ENCODE measurements around the gene MET.
"Not testable (repeated sequence)": the region's sequence is repeated elsewhere in the genome, so short reads cannot be mapped to it uniquely, and the experiment has no call there.

Gene MET

GRCh38 chr7:116809636-116810266 lies 137.8 kb downstream of the MET start:
- H3K4me1 ChIP-seq (ENCODE audit: control insufficient read depth, insufficient read depth, low read length): peaks cover 3% of the 10 kb centered on the region
- no peak overlapping the region for H3K4me3 ChIP-seq (ENCODE audit: low read length in 2 of 2)
- no peak overlapping the region for H3K9ac ChIP-seq (ENCODE audit: low read length in 2 of 2)
- H3K36me3 ChIP-seq (ENCODE audit: control insufficient read depth in 2 of 2, insufficient read depth in 2 of 2, low read length in 2 of 2): no peaks in the 10 kb centered on the region
- no peaks in the 10 kb centered on the region for H3K27me3 ChIP-seq (ENCODE audit: control insufficient read depth in 1 of 2, insufficient read depth in 2 of 2, low read length in 2 of 2)
- no peaks in the 10 kb centered on the region for H3K9me3 ChIP-seq (ENCODE audit: control insufficient read depth in 2 of 2, low read length in 2 of 2)
- no peak overlapping the region for H3K27ac ChIP-seq (ENCODE audit: low read length)

DNA sequence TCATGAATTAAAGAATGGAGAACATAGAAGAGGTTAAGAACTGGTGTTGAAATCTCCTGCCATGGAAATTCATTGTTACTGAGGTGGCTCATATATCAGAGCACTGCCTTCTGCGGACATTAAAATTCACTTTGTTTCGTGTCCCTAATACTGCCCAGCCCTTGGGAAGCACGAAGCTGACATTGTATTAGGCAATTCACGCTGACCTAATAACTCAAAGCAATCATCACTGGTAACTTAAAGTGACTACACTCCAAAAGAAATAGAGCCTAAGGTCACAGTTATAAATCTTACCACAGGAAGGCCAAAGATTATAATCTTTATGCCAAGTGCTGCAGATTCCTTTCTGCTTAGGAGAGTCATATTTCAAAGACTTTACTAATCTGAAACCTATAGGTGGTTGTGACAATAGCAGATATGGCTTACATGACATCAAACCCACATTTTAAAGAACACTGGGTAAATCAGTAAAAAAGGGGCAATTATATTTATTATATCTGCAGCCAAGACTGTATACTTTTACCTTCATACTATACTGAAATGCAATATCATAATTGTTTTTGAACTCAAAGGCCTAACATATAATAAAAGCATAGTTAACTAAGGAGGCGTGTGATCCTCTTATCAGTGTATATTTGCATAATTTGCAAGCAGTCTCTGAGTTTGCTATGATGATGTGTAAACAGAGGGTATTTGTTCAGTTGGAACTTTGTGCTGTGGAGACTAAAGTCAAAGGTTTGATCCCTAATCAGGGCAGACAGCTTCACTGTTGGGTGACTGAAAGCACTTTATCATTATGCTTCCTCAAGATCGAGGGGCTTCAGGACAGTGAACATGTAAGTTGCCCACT lies 138.5 kb downstream of the MET start:
- H3K9me3 ChIP-seq (ENCODE audit: control insufficient read depth in 2 of 2, low read length in 2 of 2): no peaks in the 10 kb centered on the region
- no peaks in the 10 kb centered on the region for H3K27me3 ChIP-seq (ENCODE audit: control insufficient read depth in 1 of 2, insufficient read depth in 2 of 2, low read length in 2 of 2)
- no peak overlapping the region for H3K9ac ChIP-seq (ENCODE audit: low read length in 2 of 2)
- H3K27ac ChIP-seq (ENCODE audit: low read length): no peak overlapping the region
- H3K4me1 ChIP-seq (ENCODE audit: control insufficient read depth, insufficient read depth, low read length): peaks cover 3% of the 10 kb centered on the region
- no peaks in the 10 kb centered on the region for H3K36me3 ChIP-seq (ENCODE audit: control insufficient read depth in 2 of 2, insufficient read depth in 2 of 2, low read length in 2 of 2)
- H3K4me3 ChIP-seq (ENCODE audit: low read length in 2 of 2): no peak overlapping the region

DNA sequence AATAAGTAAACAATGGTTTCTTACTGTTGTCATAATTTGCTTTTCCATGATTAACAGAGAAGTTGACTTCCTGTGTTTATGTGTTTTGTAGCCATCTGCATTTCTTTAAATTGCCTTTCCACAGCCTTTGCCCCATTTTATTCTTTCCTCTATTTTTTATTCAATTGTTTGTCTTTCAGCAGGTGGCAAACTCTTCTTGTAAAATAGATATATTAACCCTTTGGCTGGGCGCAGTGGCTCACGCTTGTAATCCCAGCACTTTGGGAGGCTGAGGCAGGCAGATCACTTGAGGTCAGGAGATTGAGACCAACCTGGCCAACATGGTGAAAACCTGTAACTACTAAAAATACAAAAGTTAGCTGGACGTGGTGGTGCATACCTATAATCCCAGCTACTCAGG lies 139.8 kb downstream of the MET start:
- Histone ChIP-seq H3K36me3 (ENCODE audit: control insufficient read depth in 2 of 2, insufficient read depth in 2 of 2, low read length in 2 of 2) (no peaks in the 10 kb centered on the region), H3K9me3 (ENCODE audit: control insufficient read depth in 2 of 2, low read length in 2 of 2) (no peaks in the 10 kb centered on the region), H3K27me3 (ENCODE audit: control insufficient read depth in 1 of 2, insufficient read depth in 2 of 2, low read length in 2 of 2) (no peaks in the 10 kb centered on the region), H3K9ac (ENCODE audit: low read length in 2 of 2) (no peak overlapping the region), H3K27ac (ENCODE audit: low read length) (no peak overlapping the region), H3K4me3 (ENCODE audit: low read length in 2 of 2) (no peak overlapping the region), H3K4me1 (ENCODE audit: control insufficient read depth, insufficient read depth, low read length) (no peaks in the 10 kb centered on the region)

- H3K27me3 ChIP-seq (ENCODE audit: control insufficient read depth in 1 of 2, insufficient read depth in 2 of 2, low read length in 2 of 2): no peaks in the 10 kb centered on the region
- no peaks in the 10 kb centered on the region for H3K36me3 ChIP-seq (ENCODE audit: control insufficient read depth in 2 of 2, insufficient read depth in 2 of 2, low read length in 2 of 2)
- no peak overlapping the region for H3K27ac ChIP-seq (ENCODE audit: low read length)
- no peaks in the 10 kb centered on the region for H3K9me3 ChIP-seq (ENCODE audit: control insufficient read depth in 2 of 2, low read length in 2 of 2)
- H3K4me1 ChIP-seq (ENCODE audit: control insufficient read depth, insufficient read depth, low read length): no peaks in the 10 kb centered on the region
- no peak overlapping the region for H3K9ac ChIP-seq (ENCODE audit: low read length in 2 of 2)
- H3K4me3 ChIP-seq (ENCODE audit: low read length in 2 of 2): no peak overlapping the region
Measured at GRCh38 chr7:116812860-116813259, 140.9 kb downstream of the MET start.

- H3K27me3 ChIP-seq (ENCODE audit: control insufficient read depth in 1 of 2, insufficient read depth in 2 of 2, low read length in 2 of 2); H3K4me3 ChIP-seq (ENCODE audit: low read length in 2 of 2); H3K36me3 ChIP-seq (ENCODE audit: control insufficient read depth in 2 of 2, insufficient read depth in 2 of 2, low read length in 2 of 2); H3K9me3 ChIP-seq (ENCODE audit: control insufficient read depth in 2 of 2, low read length in 2 of 2); H3K4me1 ChIP-seq (ENCODE audit: control insufficient read depth, insufficient read depth, low read length); H3K9ac ChIP-seq (ENCODE audit: low read length in 2 of 2); H3K27ac ChIP-seq (ENCODE audit: low read length): not testable (repeated sequence)
Measured at GRCh38 chr7:116813371-116813770, 141.4 kb downstream of the MET start.

- Histone ChIP-seq H3K9ac (ENCODE audit: low read length in 2 of 2) (no peak overlapping the region), H3K36me3 (ENCODE audit: control insufficient read depth in 2 of 2, insufficient read depth in 2 of 2, low read length in 2 of 2) (no peaks in the 10 kb centered on the region), H3K27ac (ENCODE audit: low read length) (no peak overlapping the region), H3K4me1 (ENCODE audit: control insufficient read depth, insufficient read depth, low read length) (no peaks in the 10 kb centered on the region), H3K4me3 (ENCODE audit: low read length in 2 of 2) (no peak overlapping the region), H3K27me3 (ENCODE audit: control insufficient read depth in 1 of 2, insufficient read depth in 2 of 2, low read length in 2 of 2) (no peaks in the 10 kb centered on the region), H3K9me3 (ENCODE audit: control insufficient read depth in 2 of 2, low read length in 2 of 2) (no peaks in the 10 kb centered on the region)
Measured at GRCh38 chr7:116815041-116815440, 143.0 kb downstream of the MET start.

- Histone ChIP-seq H3K9me3 (ENCODE audit: control insufficient read depth in 2 of 2, low read length in 2 of 2) (peaks cover 0 to 2% of the 10 kb centered on the region in 2 donors), H3K4me1 (ENCODE audit: control insufficient read depth, insufficient read depth, low read length) (no peaks in the 10 kb centered on the region), H3K36me3 (ENCODE audit: control insufficient read depth in 2 of 2, insufficient read depth in 2 of 2, low read length in 2 of 2) (no peaks in the 10 kb centered on the region), H3K27ac (ENCODE audit: low read length) (no peak overlapping the region), H3K9ac (ENCODE audit: low read length in 2 of 2) (no peak overlapping the region), H3K27me3 (ENCODE audit: control insufficient read depth in 1 of 2, insufficient read depth in 2 of 2, low read length in 2 of 2) (no peaks in the 10 kb centered on the region), H3K4me3 (ENCODE audit: low read length in 2 of 2) (no peak overlapping the region)
Measured at GRCh38 chr7:116820149-116820548, 148.2 kb downstream of the MET start.

DNA sequence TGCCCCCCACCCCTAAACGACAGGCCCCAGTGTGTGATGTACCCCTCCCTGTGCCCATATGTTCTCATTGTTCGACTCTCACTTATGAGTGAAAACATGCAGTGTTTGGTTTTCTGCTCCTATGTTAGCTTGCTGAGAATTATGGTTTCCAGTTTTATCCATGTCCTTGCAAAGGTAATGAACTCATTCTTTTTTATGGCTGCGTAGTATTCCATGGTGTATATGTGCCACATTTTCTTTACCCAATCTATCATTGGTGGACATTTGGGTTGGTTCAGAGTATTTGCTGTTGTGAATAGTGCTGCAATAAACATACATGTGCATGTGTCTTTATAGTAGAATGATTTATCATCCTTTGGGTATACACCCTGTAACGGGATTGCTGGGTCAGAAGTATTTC lies 149.7 kb downstream of the MET start:
- not testable (repeated sequence) for H3K9me3 ChIP-seq (ENCODE audit: control insufficient read depth in 2 of 2, low read length in 2 of 2); H3K4me1 ChIP-seq (ENCODE audit: control insufficient read depth, insufficient read depth, low read length); H3K27me3 ChIP-seq (ENCODE audit: control insufficient read depth in 1 of 2, insufficient read depth in 2 of 2, low read length in 2 of 2); H3K4me3 ChIP-seq (ENCODE audit: low read length in 2 of 2); H3K27ac ChIP-seq (ENCODE audit: low read length); H3K36me3 ChIP-seq (ENCODE audit: control insufficient read depth in 2 of 2, insufficient read depth in 2 of 2, low read length in 2 of 2); H3K9ac ChIP-seq (ENCODE audit: low read length in 2 of 2)

- no peak overlapping the region for H3K4me3 ChIP-seq (ENCODE audit: low read length in 2 of 2)
- H3K27ac ChIP-seq (ENCODE audit: low read length): no peak overlapping the region
- peaks cover 0 to 2% of the 10 kb centered on the region in 2 donors for H3K9me3 ChIP-seq (ENCODE audit: control insufficient read depth in 2 of 2, low read length in 2 of 2)
- no peak overlapping the region for H3K9ac ChIP-seq (ENCODE audit: low read length in 2 of 2)
- no peaks in the 10 kb centered on the region for H3K4me1 ChIP-seq (ENCODE audit: control insufficient read depth, insufficient read depth, low read length)
- H3K27me3 ChIP-seq (ENCODE audit: control insufficient read depth in 1 of 2, insufficient read depth in 2 of 2, low read length in 2 of 2): no peaks in the 10 kb centered on the region
- H3K36me3 ChIP-seq (ENCODE audit: control insufficient read depth in 2 of 2, insufficient read depth in 2 of 2, low read length in 2 of 2): no peaks in the 10 kb centered on the region
Measured at GRCh38 chr7:116824449-116824848, 152.5 kb downstream of the MET start.

DNA sequence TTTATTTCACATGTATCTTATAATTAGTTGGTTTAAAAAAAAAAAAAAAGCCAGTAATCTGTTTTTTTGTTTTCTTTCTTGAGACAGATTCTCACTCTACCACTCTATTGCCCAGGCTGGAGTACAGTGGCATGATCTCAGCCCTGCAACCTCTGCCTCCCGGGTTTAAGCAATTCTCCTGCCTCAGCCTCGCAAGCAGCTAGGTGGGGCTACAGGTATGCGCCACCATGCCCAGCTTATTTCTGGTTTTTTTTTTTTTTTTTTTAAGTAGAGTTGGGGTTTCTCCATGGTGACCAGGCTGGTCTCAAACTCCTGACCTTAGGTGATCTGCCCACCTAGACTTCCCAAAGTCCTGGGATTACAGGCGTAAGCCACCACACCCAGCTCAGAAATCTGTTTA lies 156.3 kb downstream of the MET start:
- no peaks in the 10 kb centered on the region for H3K4me1 ChIP-seq (ENCODE audit: control insufficient read depth, insufficient read depth, low read length)
- H3K27ac ChIP-seq (ENCODE audit: low read length): no peak overlapping the region
- peaks cover 0 to 2% of the 10 kb centered on the region in 2 donors for H3K9me3 ChIP-seq (ENCODE audit: control insufficient read depth in 2 of 2, low read length in 2 of 2)
- H3K9ac ChIP-seq (ENCODE audit: low read length in 2 of 2): no peak overlapping the region
- no peak overlapping the region for H3K4me3 ChIP-seq (ENCODE audit: low read length in 2 of 2)
- H3K36me3 ChIP-seq (ENCODE audit: control insufficient read depth in 2 of 2, insufficient read depth in 2 of 2, low read length in 2 of 2): no peaks in the 10 kb centered on the region
- H3K27me3 ChIP-seq (ENCODE audit: control insufficient read depth in 1 of 2, insufficient read depth in 2 of 2, low read length in 2 of 2): no peaks in the 10 kb centered on the region

DNA sequence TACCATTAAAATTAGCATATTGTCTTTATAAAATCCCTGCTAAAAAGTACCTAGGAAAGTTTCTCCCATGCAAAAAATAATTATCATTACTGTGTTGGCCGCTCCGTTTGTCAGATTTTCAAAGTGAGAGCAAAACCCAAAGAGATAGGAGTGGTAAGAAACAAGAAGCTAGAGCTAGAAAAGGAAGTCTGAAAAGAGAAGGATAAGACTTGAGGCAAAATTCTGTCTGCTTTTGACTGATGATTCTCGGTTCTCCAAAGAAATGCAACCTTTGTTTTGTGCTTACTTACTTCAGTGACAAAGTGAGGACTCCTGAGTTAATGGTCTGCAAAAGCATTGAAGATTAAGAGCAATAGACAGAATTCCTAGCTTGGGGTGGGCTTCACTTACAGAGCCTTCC lies 157.0 kb downstream of the MET start:
- Histone ChIP-seq H3K36me3 (ENCODE audit: control insufficient read depth in 2 of 2, insufficient read depth in 2 of 2, low read length in 2 of 2) (no peaks in the 10 kb centered on the region), H3K4me3 (ENCODE audit: low read length in 2 of 2) (no peak overlapping the region), H3K27me3 (ENCODE audit: control insufficient read depth in 1 of 2, insufficient read depth in 2 of 2, low read length in 2 of 2) (no peaks in the 10 kb centered on the region), H3K9me3 (ENCODE audit: control insufficient read depth in 2 of 2, low read length in 2 of 2) (peaks cover 0 to 2% of the 10 kb centered on the region in 2 donors), H3K9ac (ENCODE audit: low read length in 2 of 2) (no peak overlapping the region), H3K4me1 (ENCODE audit: control insufficient read depth, insufficient read depth, low read length) (no peaks in the 10 kb centered on the region), H3K27ac (ENCODE audit: low read length) (no peak overlapping the region)

Measured in stomach smooth muscle (tissue), 2 donors.